Measurements from ENCODE around the gene KLHL35.
A peak's percentile ranks its signal among the peaks of the same experiment; 100 is the strongest.
"Not testable (repeated sequence)": the region's sequence is repeated elsewhere in the genome, so short reads cannot be mapped to it uniquely, and the experiment has no call there.

Gene KLHL35

DNA sequence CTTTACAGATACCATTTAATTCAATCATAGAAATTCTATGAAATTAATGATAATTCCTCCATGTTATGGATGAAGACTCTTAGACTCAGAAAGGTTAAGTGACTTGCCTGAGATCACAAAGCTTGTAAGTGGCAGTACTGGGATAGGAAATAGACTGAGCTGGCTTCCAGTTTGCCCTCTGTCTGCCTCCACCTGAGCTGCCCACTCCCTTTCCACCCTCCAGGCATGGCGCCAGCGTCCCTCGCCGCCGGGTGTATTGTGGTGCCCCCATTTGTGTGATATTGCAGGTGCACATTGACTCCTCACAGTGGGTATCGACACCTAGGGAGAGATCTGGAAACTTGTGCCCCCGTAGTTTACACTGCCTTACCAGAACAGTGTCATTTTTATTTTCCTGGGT, 43.1 kb downstream of the KLHL35 start:
- no peak for DNase-seq (ENCODE audit: low spot score)

DNA sequence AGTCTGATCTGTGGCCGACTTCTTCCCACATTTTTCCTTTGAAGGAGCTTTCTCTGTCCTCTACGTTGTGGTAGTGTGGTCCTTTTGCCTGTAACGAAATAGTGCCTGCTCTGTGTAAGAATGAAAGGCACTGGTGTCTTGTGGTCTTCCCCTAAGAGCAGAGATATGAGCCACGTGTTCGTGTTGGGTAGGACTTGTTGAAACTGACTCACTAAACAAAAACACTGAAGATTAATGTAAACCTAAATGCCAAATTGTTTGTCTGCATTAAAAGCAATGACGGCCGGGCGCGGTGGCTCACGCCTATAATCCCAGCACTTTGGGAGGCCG, 43.8 kb downstream of the KLHL35 start:
- DNase-seq (ENCODE audit: low spot score), result no peak

DNA sequence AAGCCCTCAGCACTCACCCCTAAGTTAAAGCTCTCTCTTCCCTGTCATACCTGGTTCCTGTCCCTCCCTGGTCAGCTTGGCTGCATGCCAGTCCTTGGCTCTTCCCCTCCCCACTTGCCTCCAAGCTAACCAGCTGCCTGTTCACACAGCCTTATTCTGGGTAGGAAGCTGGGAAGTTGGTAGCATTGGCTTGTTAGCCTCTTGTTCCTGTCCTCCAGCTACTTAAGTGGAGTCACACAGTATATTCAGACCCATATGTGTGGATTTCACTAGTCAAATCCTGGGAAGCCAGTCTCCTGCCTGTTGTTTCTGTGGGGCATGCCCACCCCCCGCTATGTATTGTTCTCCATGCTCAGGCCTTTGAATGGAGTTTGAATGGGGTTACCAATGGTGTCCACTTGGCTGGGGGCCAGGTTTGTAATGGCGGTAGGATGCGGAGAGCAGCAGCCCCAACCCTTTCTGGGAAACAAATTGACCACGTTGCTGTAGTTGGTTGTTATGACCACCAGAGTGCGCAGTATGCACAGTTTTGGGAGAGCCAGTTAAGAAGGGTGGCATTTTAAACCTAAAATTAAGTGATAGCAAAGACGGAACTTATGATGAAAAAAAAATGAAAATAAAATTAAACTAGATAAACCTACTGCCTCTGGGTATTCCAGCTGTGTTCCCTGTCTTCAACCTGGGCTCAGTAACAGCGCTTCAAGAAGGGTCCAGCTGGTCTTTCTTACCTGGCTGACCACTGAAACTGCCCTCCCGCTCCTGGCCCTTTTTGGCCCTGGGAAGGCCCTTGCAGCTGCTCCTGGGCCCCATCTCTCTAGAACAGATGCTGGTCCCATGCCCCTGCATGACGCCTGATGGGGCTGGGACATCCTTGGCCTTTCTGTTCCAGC, 44.4 kb downstream of the KLHL35 start:
- DNase-seq (ENCODE audit: low spot score), result peak; percentile 84

DNA sequence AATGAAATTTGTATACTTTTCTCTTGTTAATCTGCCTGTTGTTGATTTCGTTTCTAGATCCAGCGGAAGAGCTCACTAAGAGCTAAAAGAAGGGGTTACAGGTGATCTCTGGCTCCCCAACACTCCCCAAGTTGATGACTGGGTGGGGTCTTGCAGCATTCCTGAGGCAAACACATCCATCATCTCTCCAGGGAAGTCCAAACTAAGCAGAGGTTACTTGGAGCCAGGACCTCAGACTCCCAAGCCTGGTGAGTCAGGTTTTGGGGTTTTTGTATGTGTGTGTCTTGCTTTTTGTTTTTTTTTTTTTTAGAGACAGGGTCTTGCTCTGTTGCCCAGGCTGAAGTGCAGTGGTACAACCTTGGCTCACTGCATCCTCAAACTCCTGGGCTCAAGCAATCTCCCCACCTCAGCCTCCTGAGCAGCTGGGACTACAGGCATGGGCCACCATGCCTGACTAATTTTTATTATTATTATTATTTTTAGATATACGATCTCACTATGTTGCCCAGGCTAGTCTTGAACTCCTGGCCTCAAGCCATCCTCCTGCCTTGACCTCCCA, 45.2 kb downstream of the KLHL35 start:
- DNase-seq (ENCODE audit: low spot score), result no peak

DNA sequence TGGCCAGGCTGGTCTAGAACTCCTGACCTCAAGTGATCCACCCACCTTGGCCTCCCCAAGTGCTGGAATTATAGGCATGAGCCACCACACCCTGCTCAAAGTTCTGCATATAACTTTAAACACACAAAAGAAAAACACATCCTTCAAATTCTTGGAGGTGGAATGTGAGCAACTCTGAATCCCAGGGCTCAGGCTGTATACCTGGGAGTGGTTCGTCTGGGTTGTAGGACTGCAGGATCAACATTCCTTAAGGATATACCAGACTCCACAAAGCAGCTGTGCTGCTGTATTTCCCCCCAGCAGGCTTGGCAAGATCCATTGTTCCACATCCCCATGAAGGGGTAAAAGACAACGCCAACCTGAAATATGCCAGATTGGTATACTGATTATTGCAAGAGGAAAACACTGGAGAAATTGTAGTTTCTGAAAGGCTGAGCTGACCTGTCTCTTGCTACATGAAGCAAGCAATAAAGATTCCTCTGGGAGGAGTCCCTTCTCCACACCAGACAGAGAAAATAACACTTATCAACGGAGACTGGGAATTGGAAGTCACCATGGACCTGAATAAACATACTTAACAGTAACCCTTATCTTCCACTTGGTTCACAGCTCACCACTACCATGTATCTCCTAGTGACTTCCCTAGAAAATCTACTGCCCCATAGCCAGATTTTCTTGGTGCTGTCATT, 45.9 kb downstream of the KLHL35 start:
- DNase-seq (ENCODE audit: low spot score), result no peak

DNA sequence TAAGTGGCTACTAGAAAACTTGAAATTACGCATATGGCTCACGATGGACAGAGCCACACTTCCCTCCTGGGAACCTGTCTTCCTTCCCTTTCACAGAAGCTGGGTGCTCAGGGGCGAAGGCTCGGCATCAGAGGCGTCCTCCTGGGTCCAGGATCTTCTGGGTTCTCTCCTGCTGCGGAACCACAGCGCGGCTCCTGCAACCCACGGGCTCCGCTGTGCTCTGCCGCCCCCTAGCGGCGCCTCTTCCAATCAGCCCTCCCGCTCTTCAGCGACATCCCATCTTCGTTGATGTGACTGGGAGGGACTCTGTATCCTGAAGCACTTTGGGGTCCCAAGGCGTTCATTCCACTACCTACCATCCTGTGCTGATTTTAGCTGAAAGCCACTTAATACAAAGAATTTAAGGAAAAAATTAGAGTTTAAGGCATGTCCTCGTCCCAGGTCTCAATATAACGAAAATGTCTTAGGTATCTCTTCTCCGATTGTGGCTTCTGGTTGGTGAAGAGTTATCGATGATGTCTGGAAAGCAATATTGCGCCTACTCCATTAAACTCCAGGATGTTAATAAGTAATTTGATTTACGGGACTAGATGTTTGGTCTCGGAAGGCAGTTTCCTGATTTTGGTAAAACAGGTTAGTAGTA, 48.4 kb downstream of the KLHL35 start:
- DNase-seq (ENCODE audit: low spot score), result peak; percentile 77

DNA sequence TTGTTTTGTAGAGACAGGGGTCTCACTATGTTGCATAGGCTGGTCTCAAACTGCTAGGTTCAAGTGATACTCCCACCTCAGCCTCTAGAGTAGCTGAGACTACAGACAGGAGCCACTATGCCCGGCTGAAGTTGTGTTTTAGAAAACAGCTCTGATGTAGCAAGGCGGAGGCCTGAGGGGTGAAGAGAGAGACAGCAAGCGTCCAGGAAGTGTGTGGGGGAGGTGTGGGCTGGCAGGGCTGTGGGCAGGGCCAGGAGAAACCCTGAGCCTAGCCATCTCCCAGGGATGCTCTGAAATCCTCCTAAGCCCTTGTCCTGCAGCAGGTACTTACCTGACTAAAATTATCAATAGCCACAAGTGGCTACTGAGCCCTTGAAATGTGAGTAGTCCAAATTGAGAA, 49.8 kb downstream of the KLHL35 start:
- DNase-seq (ENCODE audit: low spot score), result peak; percentile 37

DNA sequence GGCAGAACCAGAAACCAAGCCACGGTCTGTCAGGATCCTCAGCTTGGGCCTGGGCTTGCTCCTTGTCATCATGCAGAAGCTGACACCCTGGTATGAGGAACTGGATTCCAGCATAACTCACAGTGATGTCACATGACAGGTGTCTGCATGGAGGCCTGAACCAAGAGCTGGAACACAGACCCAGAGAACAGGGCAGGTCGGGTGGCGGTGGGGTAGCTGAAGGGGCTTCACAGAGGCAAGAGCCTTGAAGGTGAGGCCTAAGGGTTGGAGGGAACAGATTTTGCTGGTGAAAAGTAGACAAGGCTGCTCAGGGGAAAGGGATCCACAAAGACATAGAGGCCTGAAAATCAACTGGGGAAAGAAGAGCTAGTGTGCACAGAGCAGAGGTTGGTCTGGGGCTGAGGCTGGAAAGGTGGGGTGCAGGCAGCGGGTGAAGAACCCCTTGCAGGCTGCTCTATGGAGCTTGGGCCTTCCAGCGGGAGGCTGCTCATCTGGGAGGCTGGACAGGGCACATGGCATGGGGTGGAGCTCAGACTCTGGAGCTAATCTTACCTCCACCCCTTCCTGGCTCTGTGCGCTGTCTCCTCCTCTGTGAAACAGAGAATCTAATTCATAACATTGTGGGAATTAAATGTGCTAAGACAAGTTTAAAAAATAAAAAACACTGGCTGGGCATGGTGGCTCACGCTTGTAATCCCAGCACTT, 52.1 kb downstream of the KLHL35 start:
- DNase-seq (ENCODE audit: low spot score), result no peak

DNA sequence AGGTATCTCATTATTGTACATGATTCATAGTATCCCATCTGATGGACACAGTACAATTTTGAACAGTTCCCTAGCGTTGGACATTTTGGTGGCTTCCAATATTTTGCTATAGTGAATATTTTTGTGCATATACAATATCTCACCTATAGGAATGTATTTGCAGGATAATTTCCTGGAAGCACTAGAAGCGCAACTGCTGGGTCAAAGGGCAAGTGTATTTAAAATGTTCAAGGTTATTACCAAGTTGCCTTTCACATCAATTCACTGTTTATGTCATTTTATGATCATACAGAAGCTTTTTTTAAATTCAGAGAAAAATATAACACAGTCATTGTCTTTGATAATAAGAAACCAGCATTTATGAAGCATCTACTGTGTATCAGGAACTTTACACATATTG, 52.8 kb downstream of the KLHL35 start:
- DNase-seq (ENCODE audit: low spot score), result no peak

DNA sequence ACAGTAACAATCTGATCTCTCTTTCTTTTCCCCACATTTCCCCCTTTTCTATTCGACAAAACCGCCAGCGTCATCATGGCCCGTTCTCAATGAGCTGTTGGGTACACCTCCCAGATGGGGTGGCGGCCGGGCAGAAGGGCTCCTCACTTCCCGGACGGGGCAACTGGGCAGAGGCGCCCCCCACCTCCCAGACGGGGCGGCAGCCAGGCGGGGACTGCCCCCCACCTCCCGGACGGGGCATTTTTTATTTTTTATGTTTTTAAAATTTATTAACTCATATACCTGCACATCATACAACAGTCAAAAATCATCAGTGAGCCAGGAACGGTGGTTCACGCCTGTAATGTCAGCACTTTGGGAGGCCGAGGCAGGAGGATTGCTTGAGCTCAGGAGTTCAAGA, 54.2 kb downstream of the KLHL35 start:
- DNase-seq (ENCODE audit: low spot score), result not testable (repeated sequence)

DNA sequence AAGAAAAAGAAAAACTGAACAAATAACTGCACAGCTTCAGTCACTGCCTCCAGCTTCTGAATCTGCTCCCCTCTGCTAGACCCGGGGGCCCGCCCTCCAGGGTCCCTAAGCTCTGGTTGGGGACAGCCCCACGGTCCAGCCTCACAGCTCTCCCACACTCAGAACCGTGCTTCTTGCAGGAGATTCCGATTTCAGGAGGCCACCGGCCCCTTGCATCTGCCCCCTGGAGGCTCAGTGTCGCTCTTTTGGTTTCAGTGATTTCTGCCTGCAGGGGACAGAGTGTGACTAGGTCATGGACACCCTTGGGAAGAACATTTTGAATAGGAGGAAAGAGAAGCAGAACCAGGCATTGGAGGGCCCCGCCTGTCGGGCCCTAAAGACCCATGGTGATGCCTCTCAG, 56.8 kb downstream of the KLHL35 start:
- no peak for DNase-seq (ENCODE audit: low spot score)

DNA sequence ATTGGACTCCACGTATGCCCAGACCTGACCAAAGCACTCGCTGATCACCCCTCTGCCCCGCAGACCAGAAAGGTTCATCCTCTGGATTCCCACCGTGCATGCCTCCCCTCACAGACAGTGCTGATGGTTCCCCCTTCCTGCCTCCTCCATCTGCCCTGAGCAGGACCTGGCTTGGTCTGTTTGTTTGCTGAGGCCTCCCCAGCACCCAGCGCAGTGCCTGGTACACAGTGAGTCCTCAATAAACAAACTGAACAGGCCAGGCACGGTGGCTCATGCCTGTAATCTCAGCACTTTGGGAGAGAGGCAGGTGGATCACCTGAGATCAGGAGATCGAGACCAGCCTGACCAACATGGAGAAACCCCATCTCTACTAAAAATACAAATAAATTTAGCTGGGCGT, 57.4 kb downstream of the KLHL35 start:
- DNase-seq (ENCODE audit: low spot score), result no peak

DNA sequence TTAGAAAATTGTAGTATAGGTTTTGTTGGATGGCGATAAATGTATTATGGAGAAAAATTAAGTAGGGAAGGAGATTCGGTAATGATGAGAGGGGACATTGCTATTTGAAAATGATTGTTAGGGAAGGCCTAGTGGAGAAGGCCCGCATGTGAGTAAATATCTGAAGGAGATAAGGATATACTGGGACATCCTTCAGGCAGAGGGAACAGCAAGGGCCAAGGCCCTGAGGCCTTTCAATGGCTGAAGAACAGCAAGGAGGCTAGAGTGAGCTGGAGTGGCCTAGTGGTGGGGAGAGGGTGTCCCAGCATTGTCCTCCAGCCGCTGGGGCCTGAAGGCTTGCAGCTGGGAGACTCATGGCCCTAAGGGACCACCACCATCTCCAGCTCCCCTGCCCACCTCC, 58.4 kb downstream of the KLHL35 start:
- DNase-seq (ENCODE audit: low spot score), result no peak

DNA sequence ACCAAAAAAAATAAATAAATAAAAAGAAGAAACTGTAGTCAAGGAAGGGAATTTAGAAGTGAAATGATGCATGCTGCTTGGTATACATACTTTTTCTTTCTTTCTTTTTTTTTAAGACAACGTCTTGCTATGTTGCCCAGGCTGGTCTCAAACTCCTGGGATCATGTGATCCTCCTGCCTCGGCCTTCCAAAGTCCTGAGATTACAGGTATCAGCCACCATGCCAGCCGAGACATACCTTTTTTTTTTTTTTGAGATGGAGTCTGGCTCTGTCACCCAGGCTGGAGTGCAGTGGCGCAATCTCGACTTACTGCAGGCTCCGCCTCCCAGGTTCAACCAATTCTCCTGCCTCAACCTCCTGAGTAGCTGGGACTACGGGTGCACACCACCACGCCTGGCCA, 59.8 kb downstream of the KLHL35 start:
- DNase-seq (ENCODE audit: low spot score), result no peak

Data from CD4-positive, alpha-beta T cell treated with Interleukin-2 at 100 ng/mL for 4 hours (primary cell).